Daoy (cell line): ENCODE data around the gene TMEM123. TPM values are rescaled to one million over a fixed set of nuclear protein-coding genes. Genes with fewer than 3 reads are reported as not detected.
"Not testable (repeated sequence)": the region's sequence is repeated elsewhere in the genome, so short reads cannot be mapped to it uniquely, and the experiment has no call there.

Source experiments
- DNase-seq: peaks from one replicate; pipeline ENCODE4 v3.0.0-alpha.2; 2015; ENCODE audit warnings: low read depth
- total RNA-seq: library from RNA; depleted of rRNA; stranded (reverse); fragments of >200 nt; shearing (Covaris generic); gene quantifications from 2 replicates; pipeline ENCODE4 v1.2.3, GENCODE V29; 2014

The TMEM123 gene
- total RNA-seq, 1 experiment from 2014 or later = 127 TPM

- DNase-seq = no peak
Observed at GRCh38 chr11:102395720-102396393, 56.7 kb downstream of the TMEM123 start.

- DNase-seq = no peak
Observed at GRCh38 chr11:102393272-102393730, 59.3 kb downstream of the TMEM123 start.

- DNase-seq = no peak
Observed at GRCh38 chr11:102391549-102392237, 60.9 kb downstream of the TMEM123 start.

- peak; percentile 53 for DNase-seq
Observed at GRCh38 chr11:102390667-102391465, 61.7 kb downstream of the TMEM123 start.

DNA sequence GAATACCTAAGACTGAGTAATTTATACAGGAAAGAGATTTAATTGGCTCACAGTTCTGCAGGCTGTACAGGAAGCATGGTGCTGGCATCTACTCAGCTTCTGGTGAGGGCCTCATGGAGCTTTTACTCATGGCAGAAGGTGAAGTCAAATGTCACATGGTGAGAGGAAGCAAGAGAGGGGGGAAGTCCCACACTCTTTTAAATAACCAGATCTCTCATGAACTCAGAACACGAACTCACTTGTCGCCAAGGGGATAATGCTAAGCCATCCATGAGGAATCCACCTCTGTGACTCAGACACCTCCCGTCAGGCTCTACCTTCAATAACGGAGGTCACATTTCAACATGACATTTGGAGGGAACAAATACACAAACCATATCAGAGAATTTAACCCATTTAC, 63.3 kb downstream of the TMEM123 start:
- no peak for DNase-seq

DNA sequence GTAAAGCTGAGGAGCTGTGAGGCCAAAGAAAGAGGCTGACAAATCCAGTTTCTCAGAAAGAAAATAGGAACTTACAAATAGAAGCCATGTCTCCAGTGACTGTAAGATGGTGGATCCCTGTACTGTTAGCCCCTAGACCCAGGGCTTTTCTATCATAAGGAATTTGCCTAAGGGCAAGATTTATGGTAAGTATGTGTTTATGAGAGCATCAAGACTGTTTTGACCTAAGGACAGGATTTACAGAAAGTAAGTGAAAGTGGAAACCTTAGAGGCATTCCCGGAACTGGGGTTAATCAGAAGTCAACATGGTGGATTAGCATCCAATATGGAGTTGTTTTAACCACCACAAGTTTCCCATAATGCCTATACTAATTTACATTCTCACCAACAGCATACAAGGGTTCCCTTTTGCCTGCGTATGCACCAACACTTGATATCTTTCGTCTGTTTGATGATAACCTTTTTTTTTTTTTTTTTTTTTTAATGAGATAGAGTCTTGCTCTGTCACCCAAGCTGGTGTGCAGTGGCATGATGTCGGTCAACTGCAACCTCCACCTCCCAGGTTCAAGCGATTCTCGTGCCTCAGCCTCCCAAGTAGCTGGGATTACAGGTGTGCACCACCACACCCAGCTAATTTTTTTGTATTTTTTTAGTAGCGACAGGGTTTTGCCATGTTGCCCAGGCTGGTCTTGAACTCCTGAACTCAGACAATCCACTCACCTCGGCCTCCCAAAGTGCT, 65.4 kb downstream of the TMEM123 start:
- DNase-seq = no peak

GRCh38 chr11:102386136-102386734, 66.3 kb downstream of the TMEM123 start:
- no peak for DNase-seq

- DNase-seq = no peak
Observed at GRCh38 chr11:102385085-102386007, 67.2 kb downstream of the TMEM123 start.

DNA sequence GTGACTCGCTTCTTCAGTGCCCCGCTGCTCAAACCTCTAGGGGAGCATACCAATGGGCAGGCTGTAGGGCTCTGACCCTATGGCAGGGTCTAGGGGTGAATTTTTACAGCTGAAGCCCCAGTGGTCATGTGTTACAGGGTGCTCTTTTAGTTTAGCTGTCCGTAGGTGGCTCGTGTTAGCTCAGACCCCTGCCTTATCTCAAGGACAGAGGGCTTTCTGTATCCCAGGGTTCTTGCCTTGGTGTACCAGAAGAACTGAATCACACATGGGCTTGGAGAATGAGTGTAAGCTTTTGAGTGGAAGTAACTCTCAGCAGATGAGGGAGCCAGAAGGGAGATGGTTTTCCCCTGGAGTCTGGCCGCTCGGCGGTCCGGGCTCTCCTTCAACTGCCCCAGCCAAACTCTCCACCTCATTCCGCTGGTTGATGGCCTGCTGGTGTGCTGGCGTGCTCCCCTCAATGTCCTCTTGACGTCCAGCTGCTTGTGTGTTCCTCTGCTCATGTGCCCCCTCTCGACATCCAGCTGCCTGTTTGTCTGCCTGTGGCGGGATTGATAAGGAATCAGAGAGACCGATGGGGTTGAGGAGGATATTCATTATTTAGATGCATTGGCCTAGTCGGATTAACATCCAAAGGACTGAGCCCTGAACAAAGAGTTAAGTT, 68.0 kb downstream of the TMEM123 start:
- DNase-seq = no peak

- no peak for DNase-seq
Observed at GRCh38 chr11:102383839-102384238, 68.7 kb downstream of the TMEM123 start.

- DNase-seq = no peak
Observed at GRCh38 chr11:102382384-102382783, 70.2 kb downstream of the TMEM123 start.

GRCh38 chr11:102378818-102379217, 73.7 kb downstream of the TMEM123 start:
- DNase-seq = no peak

GRCh38 chr11:102377891-102378290, 74.7 kb downstream of the TMEM123 start:
- no peak for DNase-seq

DNA sequence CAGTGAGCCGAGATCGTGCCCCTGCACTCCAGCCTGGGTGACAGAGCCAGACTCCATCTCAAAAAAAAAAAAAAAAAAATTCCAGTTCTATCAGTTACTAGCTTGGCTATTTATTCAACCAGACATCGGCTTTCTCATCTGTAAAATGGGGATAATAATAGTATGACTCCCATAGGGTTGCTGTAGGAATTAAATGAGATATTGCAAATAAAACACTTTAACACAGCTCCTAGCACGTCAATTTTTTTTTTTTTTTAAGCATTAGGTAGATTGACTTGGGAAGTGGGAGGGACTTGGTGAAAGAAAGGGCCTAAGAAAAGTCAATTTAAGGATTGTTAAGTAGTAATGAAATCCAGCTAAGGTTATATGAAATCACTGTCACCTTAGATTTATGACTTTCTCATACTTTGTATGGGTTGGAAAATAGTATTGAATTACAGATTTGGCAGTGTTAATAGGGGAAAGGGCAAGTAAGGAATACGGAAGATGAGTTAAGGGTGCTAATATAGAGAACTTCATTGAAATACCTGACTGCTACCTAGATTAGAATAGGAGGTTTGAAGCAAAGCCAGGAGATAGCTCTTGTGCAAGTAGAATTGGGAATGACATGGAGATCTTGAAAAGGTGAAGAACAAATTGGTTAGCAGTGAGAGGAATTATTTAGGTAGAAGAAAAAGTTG, 76.7 kb downstream of the TMEM123 start:
- DNase-seq = no peak

GRCh38 chr11:102374633-102375424, 77.7 kb downstream of the TMEM123 start:
- DNase-seq = not testable (repeated sequence)

GRCh38 chr11:102368472-102368871, 84.1 kb downstream of the TMEM123 start:
- DNase-seq = no peak

DNA sequence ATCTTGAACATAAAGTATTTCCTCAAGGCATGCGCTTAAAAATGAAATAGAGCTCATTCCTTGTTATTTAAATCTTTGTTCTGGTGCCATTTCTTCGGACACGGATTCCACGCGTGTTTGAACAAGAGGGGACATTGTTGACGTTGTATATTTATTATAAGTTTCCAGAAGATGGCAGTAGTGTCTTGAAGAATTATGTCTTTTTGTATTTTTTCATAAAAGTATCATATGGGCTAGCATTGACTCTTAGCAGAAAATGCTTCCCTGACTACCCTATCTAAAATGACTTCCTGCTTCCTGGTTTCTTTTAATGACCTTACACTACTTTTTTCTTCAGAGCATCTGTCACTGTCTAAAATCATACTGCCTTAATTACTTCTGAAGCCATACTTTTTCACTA, 85.2 kb downstream of the TMEM123 start:
- DNase-seq = no peak

DNA sequence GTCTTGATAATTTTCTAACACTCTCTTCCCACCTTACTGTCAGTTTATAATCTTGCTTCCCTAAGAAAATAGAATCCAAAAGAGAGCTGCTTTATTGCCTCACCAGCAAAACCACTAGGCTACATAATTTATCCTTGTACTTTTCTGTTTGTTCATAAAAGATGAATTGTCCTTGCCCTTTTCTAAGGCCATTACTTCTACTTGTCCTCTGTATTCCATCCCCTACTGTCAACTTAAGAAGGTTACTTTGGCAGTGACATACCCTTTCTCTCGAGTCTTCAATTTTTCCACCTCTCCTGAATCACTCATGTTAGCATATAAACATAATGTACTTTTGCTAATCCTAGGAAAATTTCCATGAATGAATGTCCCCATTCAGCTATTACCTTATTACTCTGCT, 87.6 kb downstream of the TMEM123 start:
- DNase-seq = no peak
